Activated CD8-positive, alpha-beta T cell treated with anti-CD3 and anti-CD28 coated beads for 36 hours (primary cell): ENCODE measurements around the gene CIITA. TPM values are rescaled to one million over a fixed set of nuclear protein-coding genes. Genes with fewer than 3 reads are reported as not detected.

Experiments used
- ATAC-seq: fragments of 200-7000 bp; cut with Tn5 transposase; one replicate; pipeline ENCODE4 v1.10.0; 2021; ENCODE audit warnings: mild to moderate bottlenecking, moderate library complexity
- CTCF ChIA-PET: fragments of 350-600 bp; sonication (Branson Sonifier 250); formaldehyde crosslinking; loops from one replicate; lab custom pipeline; 2021; ENCODE audit warnings: antibody characterized with exemption; lab: Charles Lee
- POLR2A ChIA-PET: fragments of 350-600 bp; sonication (Branson Sonifier 250); formaldehyde crosslinking; loops from one replicate; lab custom pipeline; 2021; ENCODE audit warnings: antibody characterized with exemption; lab: Charles Lee
- DNase-seq: peaks from one replicate; pipeline ENCODE4 v3.0.0-alpha.2; 2020
- H3K27ac Mint-ChIP-seq: one replicate; pipeline ENCODE4 v1.8.0; 2021; ENCODE audit warnings: mild to moderate bottlenecking, mixed read lengths
- H3K27me3 Mint-ChIP-seq: one replicate; pipeline ENCODE4 v1.8.0; 2021; ENCODE audit warnings: mixed read lengths
- H3K36me3 Mint-ChIP-seq: one replicate; pipeline ENCODE4 v1.8.0; 2021; ENCODE audit warnings: low read depth, mixed read lengths
- H3K4me1 Mint-ChIP-seq: one replicate; pipeline ENCODE4 v1.8.0; 2021; ENCODE audit warnings: low read depth, mixed read lengths
- H3K4me3 Mint-ChIP-seq: one replicate; pipeline ENCODE4 v1.8.0; 2021; ENCODE audit warnings: mild to moderate bottlenecking, moderate library complexity, mixed read lengths
- H3K9me3 Mint-ChIP-seq: one replicate; pipeline ENCODE4 v1.8.0; 2021; ENCODE audit warnings: mixed read lengths
- intact Hi-C: fragments of 100-400 bp; cut with micrococcal nuclease; formaldehyde crosslinking; loops from one replicate; pipeline ENCODE4 v1.10.0; 2022
- total RNA-seq, 2 experiments: library from RNA; stranded (reverse); gene quantifications; one replicate each; pipeline ENCODE4 v1.2.3, GENCODE V29; 2021
- TF ChIP-seq, protein P1 (sequence below): fragments of 200-600 bp; IDR thresholded peaks from one replicate; pipeline ENCODE4 v1.8.0; 2022; ENCODE audit warnings: antibody characterized with exemption, mild to moderate bottlenecking

CIITA gene
- total RNA-seq, 2 experiments from 2014 or later, result 4.4 to 5.3 TPM

DNA sequence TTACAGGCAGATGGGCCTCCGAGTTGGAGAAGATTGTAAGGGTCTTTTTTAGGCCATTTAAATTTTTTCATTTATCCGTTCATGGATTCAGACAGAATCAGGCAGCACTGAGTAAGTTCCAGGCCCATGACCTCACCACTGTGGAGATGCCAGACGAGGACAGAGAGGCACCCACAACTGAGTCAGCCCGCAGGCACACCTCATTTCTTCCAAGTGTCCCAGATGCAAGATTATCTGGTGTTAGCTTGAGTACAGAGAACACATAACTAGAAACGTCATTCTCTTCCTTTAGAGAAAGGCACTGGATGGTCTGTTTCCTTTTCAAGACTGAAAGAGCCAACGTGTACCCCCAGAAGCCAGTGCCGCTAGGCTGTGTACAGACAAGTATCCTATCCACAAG, 84.2 kb downstream of the CIITA start:
- H3K4me1 Mint-ChIP-seq, result peaks cover 42% of the 10 kb centered on the region
- peaks cover 29% of the 10 kb centered on the region for H3K36me3 Mint-ChIP-seq
- H3K9me3 Mint-ChIP-seq, result peaks cover 5% of the 10 kb centered on the region
- intact Hi-C loops, result no loop called here
- POLR2A ChIA-PET, result no interaction called here
- CTCF ChIA-PET, result interaction anchor here (0.7 to 6.7 kb wide), 4 partner anchors 10 to 442 kb away, joined by 3 to 121 read pairs (median 34); no protein-coding TSS in a partner anchor
- H3K27ac Mint-ChIP-seq, result no peak overlapping the region
- TF ChIP-seq, protein P1, sequence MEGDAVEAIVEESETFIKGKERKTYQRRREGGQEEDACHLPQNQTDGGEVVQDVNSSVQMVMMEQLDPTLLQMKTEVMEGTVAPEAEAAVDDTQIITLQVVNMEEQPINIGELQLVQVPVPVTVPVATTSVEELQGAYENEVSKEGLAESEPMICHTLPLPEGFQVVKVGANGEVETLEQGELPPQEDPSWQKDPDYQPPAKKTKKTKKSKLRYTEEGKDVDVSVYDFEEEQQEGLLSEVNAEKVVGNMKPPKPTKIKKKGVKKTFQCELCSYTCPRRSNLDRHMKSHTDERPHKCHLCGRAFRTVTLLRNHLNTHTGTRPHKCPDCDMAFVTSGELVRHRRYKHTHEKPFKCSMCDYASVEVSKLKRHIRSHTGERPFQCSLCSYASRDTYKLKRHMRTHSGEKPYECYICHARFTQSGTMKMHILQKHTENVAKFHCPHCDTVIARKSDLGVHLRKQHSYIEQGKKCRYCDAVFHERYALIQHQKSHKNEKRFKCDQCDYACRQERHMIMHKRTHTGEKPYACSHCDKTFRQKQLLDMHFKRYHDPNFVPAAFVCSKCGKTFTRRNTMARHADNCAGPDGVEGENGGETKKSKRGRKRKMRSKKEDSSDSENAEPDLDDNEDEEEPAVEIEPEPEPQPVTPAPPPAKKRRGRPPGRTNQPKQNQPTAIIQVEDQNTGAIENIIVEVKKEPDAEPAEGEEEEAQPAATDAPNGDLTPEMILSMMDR, result no peak
- ATAC-seq, result no peak
- no peak for DNase-seq
- H3K4me3 Mint-ChIP-seq, result no peak overlapping the region
- no peaks in the 10 kb centered on the region for H3K27me3 Mint-ChIP-seq

DNA sequence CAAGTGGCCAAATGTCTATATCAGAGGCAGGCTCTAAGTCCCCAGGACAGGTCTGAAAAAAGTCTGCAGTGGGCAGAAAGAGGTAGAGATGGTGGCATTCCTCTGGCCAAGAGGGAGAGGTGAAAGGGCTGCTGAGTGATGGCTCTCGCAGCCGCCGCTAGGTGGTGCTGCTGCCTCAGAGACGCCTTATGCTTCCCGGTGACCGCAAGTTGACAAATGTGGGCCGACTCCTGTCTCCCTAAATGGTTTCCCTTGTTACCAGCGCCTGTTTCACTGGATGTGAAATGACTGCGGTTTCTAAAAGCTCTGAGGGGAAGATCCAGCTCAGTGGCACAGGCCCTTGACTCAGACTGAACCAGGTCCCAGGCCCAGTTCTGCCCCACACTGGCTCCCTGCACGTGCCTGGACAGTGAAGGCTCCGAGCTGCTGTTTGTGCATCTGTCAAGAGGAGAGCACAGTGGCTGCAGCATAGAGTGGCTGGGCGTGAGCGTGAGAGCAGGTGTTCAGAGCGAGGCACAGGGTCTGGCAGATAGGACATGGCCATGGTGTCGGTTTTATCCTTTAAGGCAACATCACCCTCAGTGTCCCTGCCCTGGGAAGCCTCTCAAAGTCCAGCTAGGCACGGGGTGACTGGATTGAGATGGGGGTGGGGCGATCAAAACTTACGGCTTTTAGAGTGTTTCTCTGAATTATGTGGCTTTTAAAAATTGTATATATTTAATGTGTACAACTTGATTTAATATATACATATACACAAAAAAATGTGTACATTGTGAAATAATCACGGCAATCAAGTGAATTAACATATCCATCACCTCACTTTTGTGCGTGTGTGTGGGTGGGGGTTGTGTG, 87.3 kb downstream of the CIITA start:
- peaks cover 42% of the 10 kb centered on the region for H3K4me1 Mint-ChIP-seq

DNA sequence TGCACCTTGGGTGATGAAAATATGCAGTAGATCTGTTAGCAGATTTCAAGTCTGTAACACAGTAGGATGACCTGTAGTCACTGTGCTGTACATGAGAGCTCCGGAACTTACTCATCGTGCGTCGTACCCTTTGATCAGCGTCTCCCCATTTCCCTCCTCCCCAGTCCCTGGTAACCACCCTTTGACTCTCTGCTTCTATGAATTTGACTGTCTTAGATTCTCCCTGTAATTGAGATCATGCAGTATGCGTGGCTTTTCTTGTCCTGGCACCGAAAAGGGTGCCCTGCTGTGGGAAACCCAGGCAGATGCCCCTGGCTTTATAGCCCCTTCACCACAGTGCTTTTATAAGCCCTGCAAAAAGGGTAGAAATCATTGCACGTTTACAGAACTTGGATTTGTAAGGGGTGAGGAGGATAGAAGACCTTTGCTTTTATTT, 87.9 kb downstream of the CIITA start:
- ChIA-PET POLR2A (interaction anchor here (0.8 to 8.3 kb wide), 8 partner anchors 20 to 449 kb away, joined by 3 to 94 read pairs (median 4); partner anchors contain the start of genes CLEC16A and SOCS1), CTCF (interaction anchor here (0.7 to 6.7 kb wide), 39 partner anchors 10 to 750 kb away, joined by 3 to 121 read pairs (median 6); partner anchors contain the start of gene SOCS1)
- Mint-ChIP-seq H3K4me1 (peaks cover 42% of the 10 kb centered on the region), H3K36me3 (peaks cover 36% of the 10 kb centered on the region), H3K9me3 (peaks cover 8% of the 10 kb centered on the region), H3K27me3 (no peaks in the 10 kb centered on the region), H3K4me3 (no peak overlapping the region), H3K27ac (peak overlapping the region; percentile 78)
- intact Hi-C loops, result no loop called here
- TF ChIP-seq, protein P1, result no peak
- DNase-seq (peak; percentile 73), ATAC-seq (peak; percentile 77)

More for the DNA sequence above, 87.3 kb downstream of the CIITA start:
- Mint-ChIP-seq H3K27me3 (no peaks in the 10 kb centered on the region), H3K9me3 (peaks cover 8% of the 10 kb centered on the region), H3K36me3 (peaks cover 36% of the 10 kb centered on the region), H3K27ac (peak overlapping the region; percentile 92), H3K4me3 (no peak overlapping the region)
- intact Hi-C loops, result no loop called here
- ChIA-PET CTCF (interaction anchor here (0.5 to 6.7 kb wide), 81 partner anchors 11 to 1103 kb away, joined by 3 to 121 read pairs (median 4); partner anchors contain the start of genes CLEC16A, DEXI, SOCS1 and TNP2), POLR2A (interaction anchor here (0.8 to 8.3 kb wide), 9 partner anchors 20 to 387 kb away, joined by 3 to 94 read pairs (median 4); partner anchors contain the start of genes CLEC16A and SOCS1)
- TF ChIP-seq, protein P1, result peak; percentile 99
- ATAC-seq, result peak; percentile 47
- DNase-seq, result peak; percentile 85

DNA sequence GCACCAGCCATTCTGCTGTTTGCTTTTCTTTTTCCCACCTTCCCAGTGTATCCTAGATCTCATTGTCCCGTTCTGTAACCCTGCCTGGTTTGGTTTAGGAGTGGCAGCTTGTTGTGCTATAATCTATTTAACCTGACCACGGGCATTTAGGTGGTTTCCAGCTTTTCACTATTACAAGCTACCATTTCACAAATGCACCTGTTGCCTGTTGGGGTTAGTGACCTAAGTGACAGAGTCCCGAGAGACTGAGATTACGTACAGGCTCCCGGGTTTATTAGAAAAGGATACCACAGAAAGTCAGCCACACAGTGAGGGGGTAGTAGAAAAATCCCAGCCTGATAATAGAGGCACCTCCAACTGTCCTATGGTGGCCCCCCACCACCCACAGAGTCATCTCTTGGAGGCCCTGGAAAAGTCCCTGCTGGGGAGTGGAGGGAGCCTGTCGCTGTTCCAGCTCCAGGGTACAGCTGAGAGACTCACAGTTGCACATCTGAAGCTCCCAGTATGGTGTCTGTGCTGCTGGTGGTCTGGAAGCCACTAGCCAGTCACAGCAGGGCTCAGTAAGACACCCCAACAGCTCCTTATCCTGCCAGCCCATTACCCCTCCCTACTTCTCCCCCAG, 88.5 kb downstream of the CIITA start:
- peak; percentile 49 for ATAC-seq
- Mint-ChIP-seq H3K27ac (peak overlapping the region; percentile 84), H3K36me3 (peaks cover 34% of the 10 kb centered on the region), H3K4me1 (peaks cover 42% of the 10 kb centered on the region), H3K9me3 (peaks cover 8% of the 10 kb centered on the region), H3K27me3 (no peaks in the 10 kb centered on the region), H3K4me3 (no peak overlapping the region)
- TF ChIP-seq, protein P1, result no peak
- intact Hi-C loops, result no loop called here
- peak; percentile 62 for DNase-seq
- ChIA-PET CTCF (interaction anchor here (1.0 to 6.7 kb wide), 18 partner anchors 14 to 749 kb away, joined by 3 to 121 read pairs (median 10); partner anchors contain the start of gene SOCS1), POLR2A (interaction anchor here (0.7 to 8.3 kb wide), 7 partner anchors 8 to 449 kb away, joined by 3 to 94 read pairs (median 4); partner anchors contain the start of gene SOCS1)
